Breast epithelium (tissue), 3 donors: ENCODE results near the gene YPEL4.

Source experiments
- POLR2A ChIP-seq: fragments of 450-650 bp; IDR thresholded peaks from one replicate; pipeline ENCODE4 v1.6.1; 2016; ENCODE audit warnings: antibody characterized with exemption, mild to moderate bottlenecking, moderate library complexity
- POLR2AphosphoS5 ChIP-seq, 3 donors: sonication (generic); formaldehyde crosslinking; IDR thresholded peaks; one replicate each; pipeline ENCODE4 v1.6.1; 2017; ENCODE audit warnings: antibody characterized with exemption in 3 of 3
- TF ChIP-seq, protein P1 (sequence below), 3 donors: fragments of 450-650 bp; IDR thresholded peaks; one replicate each; pipeline ENCODE4 v1.5.1; 2016 to 2017; ENCODE audit warnings: antibody characterized with exemption in 3 of 3, mild to moderate bottlenecking in 3 of 3, moderate library complexity in 3 of 3

DNA sequence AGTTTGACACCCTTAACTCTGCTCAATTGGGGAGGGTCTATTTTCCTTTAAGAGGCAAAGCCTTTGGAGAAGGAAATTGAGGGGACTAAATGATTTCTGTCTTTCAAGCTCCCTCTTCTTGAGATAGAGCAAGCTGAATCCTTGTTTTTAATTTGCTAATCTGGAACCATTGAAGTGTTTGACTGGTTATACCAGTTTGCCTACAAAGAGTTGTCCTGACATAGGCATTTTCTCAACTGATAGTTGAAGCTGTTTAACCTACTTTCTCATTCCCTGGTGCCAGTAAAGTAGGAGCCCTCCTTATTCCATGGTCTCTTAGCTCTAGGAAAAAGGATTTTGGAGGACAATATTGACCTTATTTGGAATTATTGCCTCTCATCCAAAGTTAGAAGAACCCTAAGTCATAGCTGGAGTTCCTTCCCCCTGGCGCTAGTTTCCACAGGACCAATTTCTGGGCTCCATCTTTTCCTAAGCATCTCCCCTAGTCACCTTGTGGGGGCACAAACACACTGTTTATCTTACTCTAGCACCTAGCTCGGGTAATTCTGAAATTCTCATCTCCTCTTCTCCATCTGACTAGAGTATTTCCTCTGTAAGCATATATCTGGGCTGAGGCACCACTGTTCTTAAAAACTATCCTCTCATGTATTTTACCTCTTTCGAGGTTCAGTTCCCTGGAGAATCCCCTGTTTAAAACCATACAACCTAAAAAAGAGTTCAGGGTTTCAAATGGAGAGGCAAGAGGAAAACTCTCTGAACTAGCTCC, 25.6 kb upstream of the YPEL4 start:
- TF ChIP-seq, protein P1, sequence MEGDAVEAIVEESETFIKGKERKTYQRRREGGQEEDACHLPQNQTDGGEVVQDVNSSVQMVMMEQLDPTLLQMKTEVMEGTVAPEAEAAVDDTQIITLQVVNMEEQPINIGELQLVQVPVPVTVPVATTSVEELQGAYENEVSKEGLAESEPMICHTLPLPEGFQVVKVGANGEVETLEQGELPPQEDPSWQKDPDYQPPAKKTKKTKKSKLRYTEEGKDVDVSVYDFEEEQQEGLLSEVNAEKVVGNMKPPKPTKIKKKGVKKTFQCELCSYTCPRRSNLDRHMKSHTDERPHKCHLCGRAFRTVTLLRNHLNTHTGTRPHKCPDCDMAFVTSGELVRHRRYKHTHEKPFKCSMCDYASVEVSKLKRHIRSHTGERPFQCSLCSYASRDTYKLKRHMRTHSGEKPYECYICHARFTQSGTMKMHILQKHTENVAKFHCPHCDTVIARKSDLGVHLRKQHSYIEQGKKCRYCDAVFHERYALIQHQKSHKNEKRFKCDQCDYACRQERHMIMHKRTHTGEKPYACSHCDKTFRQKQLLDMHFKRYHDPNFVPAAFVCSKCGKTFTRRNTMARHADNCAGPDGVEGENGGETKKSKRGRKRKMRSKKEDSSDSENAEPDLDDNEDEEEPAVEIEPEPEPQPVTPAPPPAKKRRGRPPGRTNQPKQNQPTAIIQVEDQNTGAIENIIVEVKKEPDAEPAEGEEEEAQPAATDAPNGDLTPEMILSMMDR (IDR thresholded peaks at IDR 0.05) = no peak
- TF ChIP-seq POLR2A (no peak), POLR2AphosphoS5 (IDR thresholded peaks at IDR 0.05) (no peak)
